HL-60/S4 treated with retinoic acid at 250 ng/mL for 4 days and 3 days (cell line): ENCODE results near the gene AHRR.

Experiments
- in situ Hi-C: fragments of 300-500 bp; cut with MboI; formaldehyde crosslinking; loops from 2 replicates; pipeline ENCODE4 v1.7.0; 2022; ENCODE audit warnings: low sequenced_read_pairs

The AHRR gene

GRCh38 chr5:318931-319601 is 2.4 kb upstream of the AHRR start:
- in situ Hi-C loops, result loop anchor here (10.0 kb wide), 1 partner anchor 116 kb away; no protein-coding TSS in a partner anchor

DNA sequence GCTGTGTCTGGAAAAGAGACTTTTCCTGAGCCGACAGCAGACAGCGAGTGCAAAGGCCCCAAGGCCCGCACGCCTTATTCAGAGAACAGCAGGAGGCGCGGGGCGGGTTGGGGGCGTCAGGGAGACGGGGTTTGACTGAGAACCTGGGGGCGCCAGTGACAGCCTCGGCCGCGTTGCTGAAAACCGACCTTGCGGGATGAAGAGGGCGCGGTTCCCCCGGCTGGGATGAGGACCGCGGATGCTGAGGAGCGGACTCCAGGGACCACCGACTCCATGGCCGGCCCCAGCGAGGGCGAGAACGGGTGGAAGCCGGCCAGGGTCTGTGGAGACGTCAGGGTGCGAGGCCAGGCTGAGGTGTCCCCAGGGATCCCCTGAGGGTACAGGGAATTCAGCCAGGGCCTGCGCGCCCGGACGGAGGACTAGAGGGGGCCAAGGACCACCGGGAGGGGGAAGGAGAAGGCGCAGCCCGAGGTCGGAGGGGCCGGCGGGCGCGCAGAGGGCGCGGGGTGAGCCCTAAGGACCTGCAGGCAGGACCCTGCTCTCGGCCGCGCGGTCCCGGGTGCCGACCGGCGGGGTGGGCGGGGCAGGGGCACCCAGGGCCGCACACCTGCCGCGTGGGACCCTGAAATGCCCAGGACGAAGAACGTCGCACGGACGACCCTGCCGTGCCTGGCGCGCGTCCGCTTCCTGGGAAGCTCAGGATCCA is 837 bp upstream of the AHRR start:
- in situ Hi-C loops, result no loop called here

DNA sequence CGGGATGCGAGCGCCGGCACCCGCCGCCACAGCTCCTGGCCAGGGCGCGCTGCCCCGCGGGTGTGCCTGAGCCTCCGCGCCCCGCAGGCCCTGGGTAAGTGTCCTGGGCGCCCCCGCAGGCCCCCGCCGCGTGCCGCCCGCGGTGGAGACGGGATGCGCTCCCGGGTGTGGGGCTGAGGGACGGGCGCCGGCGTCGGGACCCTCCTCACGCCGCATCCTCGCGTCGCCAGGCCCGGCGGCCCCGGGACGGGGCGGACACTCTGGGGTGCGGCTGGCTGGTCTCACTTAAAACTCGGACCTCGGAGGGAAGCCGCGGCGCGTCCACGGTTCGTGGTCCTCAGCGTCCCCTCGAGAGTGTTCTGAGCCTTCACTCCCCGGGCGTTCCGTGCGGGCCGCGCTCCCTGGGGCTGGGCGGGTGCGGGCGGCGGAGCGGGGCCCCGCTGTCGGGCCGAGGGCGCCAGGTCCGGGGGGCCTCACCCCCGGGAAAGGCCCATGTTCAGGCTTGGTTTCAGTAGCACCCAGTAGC is 275 bp downstream of the AHRR start:
- in situ Hi-C loops, result no loop called here

DNA sequence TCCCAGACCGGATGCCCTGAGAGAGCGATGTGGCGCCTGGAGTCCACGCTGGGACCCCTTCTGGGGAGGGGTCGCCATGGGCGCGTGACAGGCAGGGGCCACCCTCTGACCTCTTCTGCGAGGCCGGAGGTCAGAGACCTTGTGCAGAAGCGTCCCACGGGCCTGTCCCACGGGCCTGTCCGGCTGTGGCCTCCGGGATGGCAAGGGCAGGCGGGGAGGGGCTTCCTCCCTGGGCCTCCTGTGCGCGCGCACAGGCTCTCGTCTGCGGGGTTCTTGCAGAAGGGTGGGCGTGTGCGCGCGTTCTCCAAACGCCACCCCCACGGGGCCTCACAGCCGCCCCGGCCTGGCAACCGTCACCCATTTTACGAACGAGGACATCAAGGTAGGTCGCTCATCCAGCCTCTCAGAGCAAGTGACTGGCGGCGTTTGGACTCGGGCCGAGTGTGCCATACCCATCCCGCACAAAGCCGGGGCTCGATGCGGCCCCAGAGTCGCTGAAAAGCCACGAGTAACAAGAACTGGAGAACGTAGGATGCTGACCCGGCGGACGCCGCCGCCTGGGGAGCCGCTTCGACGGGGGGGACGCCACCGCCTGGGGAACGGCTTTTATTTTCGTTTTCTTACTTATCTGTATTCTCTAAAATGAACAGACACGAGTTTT is 897 bp downstream of the AHRR start:
- in situ Hi-C loops, result no loop called here

DNA sequence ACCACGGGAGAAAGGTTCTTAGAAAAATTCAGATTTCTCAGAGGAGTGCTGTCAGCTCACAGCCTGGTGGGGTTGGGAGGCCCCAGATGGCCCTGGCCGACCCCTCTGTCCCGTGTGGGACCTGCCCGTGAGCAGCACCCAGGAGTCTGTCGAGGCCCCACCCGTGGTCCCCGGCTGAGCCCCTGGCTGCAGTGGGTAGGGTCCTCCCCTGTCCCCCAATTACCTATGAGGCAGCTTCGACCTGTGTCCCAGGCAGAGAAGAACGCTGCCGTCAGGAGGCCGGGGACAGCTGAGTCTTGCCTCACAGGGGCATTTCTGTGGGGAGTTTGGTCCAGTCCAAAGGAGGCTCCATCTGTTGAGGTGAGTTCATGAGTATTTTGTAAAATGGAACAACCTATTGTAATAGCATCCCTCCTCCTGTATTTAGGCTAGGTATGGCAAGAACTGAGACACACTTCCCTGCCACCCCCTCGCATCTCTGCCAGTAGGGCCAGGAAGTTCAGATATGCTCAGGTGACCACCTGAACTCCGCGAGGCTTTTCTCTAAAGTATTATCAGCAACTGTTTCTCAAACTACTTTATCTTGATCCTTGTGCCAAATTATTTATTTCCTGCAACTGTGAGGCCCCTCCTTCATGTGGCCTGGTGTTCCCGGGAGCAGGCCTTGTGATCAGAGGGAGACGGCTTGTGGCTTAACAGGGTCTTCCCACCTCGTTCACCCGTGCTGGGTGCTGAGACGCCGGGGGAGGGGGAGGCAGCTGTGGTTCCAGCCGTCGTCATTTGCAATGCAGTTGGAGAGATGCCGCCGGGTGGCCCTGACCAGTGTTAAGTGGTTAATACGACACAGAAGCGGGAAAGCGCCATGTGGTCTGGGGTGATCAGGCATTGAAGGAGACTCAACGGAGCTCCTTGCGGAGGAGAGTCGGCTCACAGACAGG is 1.7 kb downstream of the AHRR start:
- in situ Hi-C loops, result no loop called here

DNA sequence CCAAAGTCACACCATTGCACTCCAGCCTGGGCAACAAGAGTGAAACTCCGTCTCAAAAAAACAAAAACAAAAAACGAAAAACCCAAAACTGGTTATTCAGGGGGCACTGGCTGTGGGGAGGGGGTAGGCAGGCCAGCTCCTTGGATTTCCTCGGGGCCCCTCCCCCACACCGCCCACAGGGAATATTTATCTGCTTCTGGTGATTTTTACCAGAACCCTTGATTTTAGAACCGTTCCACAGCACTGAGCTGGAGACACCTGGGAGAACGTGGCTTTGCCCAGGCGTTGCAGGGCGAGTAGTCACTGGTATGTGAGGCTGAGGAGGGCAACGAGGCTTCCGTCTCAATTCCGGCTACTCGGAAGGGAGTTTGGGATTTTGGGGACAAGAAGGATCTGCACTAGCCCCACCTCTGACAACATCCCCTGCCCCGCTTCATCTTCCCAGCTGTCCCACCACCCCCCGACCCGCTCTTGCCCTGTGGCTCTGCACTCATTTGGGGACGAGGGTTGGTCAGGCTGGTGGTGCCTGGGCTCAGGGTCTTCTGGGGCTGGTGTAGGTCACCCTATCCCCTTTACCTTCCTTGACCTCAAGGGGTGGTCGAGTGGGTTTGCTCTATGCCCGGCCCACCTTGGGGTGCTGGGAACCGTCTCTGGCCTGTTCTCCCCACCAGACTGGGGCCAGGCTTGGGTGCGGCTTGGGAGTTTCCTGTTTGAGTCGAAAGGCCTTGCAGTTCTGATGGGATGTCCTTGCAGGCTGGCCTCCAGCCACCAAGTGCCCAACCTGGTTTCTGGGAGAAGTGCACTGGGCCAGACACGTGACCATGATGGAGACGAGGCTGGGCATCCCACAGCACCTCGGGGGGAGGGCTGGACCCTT is 3.5 kb downstream of the AHRR start:
- in situ Hi-C loops, result no loop called here

DNA sequence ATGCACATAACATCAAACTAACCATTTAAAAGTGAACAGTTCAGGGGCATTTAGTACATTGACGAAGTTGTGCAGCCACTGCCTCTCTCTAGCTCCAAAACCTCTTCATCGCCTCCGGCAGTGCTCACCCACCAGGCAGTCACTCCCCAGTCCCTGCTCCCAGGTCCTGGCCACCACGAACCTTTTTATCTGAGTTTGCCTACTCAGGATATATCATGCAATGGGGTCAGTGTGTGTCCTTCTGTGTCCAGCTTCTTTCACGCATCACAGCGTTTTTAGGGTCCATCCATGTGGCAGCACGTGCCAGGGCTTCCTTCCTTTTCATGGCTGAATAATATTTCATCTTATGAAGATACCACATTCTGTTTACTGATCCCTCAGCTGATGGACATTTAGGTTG is 4.6 kb downstream of the AHRR start:
- in situ Hi-C loops, result no loop called here

DNA sequence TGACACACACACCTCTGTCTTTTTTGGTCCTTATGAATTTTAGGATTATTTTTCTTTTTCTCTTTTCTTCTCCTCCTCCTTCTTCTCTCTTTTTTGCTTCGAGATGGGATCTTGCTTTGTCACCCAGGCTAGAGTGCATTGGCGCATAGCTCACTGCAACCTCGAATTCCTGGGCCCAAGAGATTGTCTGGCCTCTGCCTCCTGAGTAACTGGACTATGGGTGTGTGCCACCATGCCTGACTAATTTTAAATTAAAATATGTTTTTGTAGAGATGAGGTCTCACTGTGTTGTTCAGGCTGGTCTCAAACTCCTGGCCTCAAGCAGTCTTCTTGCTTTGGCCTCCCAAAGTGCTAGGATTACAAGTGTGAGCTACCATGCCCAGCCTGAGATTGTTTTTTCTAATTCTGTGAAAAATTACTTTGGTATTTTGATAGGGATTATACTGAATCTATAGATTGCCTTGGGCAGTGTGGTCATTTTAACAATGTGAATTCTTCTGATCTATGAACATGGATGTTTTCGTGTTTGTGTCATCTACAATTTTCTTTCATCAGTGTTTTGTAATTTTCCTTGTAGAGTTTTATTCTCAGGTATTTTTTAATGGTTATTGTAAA is 7.7 kb downstream of the AHRR start:
- in situ Hi-C loops, result no loop called here

DNA sequence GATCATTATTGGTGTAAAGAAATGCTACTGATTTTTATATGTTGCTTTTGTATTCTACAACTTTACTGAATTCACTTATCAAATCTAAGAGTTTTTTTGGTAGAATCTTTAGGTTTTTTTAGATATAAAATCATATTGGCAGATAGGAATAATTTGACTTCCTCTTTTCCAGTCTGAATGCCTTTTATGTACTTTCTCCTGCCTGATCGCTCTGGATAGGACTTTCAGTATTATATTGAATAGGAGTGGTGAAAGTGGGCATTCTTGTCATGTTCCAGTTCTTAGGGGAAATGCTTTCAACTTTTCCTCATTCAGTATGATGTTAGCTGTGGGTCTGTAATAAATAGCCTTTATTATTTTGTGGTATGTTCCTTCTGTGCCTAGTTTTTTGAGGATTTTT is 8.3 kb downstream of the AHRR start:
- in situ Hi-C loops, result no loop called here

DNA sequence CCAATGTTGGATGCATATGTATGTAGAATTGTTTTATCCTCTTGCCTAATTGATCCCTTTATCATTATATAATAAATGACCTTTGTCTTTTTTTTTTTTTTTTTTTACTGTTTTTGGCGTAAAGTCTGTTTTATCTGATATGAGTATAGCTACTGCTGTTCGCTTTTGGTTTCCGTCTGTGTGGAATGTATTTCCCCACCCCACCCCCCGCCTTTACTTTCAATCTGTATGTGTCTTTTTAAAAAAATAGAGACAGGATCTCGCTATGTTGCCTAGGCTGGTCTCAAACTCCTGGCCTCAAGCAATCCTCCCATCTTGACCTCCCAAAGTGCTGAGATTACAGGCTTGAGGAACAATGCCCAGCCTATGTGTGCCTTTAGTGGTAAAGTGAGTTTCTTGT is 11.3 kb downstream of the AHRR start:
- in situ Hi-C loops, result no loop called here

DNA sequence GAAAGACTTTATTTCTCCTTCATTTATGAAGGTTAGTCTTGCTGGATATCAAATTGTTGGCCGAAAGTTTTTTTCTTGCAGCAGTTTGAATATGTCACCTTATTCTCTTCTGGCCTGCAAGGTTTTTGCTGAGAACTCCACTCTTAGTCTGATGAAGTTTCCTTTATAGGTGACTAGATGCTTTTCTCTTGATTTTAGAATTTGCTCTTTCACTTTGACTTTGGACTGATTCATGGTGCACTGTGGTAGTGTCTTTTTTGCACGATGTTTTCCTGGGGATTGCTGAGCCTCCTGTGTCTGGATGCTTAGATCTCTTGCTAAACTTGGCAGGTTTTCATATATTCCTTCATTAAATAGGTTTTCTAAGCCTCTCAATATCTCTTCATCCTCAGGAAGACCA is 12.4 kb downstream of the AHRR start:
- in situ Hi-C loops, result no loop called here

GRCh38 chr5:334903-335739 is 13.6 kb downstream of the AHRR start:
- in situ Hi-C loops, result no loop called here

DNA sequence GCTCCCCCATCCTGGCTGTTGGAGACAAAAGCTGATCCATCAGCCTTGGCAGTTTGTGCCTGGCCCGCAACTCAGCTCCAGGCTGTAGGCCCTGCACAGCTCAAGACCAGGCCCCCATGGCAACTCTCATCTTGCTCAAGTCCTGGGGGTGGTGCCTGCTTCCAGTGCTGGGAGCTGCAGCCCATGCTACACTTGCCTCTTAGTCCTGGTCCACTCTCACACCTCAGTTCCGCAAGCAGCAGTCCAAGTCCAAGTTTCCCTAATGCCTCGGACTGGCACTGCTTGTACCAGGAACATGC is 14.2 kb downstream of the AHRR start:
- in situ Hi-C loops, result no loop called here

- in situ Hi-C loops, result no loop called here
Observed at GRCh38 chr5:337563-338130, 16.1 kb downstream of the AHRR start.

DNA sequence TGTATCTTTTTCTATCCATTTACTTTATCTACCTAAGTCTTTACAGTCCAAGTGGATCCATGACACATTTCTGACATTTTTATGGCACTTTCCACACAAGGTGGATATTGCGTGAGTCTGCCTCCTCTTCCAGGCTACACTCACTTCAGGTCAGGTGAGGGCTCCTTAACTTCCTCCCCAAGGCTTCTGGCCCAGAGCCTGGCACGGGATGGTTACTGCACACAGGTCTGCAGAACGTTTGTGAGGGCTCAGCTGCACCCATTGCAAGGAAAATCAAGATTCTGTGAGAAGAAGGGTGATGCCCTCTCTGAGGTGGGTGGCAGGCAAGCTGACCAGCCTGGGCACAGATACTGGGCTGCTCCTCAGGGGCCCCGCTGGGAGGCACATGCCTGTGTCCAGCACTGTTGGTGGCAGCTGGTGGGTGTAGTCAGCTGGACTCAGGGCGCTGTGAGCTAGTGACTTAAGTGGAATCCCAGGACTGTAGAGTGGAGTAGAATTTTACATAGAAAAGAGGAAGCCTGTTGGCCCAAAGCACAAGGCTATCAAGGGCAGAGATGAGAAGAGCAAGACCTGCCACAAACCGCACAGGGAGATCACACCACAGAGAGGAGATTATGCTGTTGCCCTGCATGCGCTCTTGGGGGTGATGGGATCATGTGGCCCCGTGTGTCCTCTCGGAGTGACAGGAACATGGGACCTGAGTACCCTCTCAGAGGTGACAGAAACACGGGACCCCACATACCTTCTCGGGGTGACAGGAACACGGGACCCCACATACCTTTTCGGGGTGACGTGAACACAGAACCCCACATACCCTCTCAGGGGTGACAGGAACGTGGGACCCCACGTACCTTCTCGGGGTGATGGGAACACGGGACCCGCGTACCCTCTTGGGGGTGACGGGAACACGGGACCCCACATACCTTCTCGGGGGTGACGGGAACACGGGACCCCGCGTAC is 21.3 kb downstream of the AHRR start:
- in situ Hi-C loops, result no loop called here

DNA sequence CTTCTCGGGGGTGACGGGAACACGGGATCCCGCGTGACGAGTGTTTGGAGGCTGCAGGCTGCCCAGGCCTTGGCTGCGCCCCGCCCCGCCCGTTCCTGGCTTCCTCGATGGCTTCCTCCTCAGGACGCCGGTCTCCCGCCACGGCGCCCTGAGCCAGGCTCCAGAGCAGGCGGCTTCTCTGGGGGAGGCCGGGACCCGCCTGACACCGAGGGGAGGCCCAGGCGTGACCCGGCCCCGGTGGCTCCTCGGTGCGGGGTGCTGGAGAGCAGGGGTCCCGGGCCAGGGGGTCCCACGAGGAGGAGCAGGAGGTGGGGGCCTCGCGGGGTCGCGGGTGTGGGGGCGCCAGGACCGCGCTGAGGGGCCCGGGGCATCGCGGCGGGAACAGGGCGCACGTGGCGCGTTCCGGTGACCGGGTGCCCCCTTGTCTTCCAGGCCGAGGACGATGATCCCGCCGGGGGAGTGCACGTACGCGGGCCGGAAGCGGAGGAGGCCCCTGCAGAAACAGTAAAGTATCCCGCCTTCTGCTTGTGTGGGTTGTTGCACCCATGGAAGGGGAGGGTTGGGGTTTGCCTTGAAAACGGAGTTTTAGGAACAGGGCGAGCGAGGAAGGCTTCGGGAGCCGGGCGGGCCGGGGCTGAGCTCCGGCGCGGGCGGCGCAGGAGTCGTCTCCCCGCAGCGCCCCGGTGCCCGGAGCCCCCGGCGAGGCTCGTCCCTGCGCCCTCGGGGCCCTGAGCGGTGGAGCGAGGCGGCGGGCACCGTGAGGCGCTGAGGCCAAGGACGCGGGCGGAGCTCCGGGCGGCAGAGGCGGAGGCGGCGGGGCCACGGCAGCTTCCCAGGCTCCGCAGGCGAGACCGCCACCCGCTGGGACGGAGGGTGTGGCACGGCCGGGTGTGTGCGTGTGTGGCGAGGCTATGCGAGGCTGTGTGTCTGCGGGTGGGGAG is 22.2 kb downstream of the AHRR start:
- in situ Hi-C loops, result no loop called here
